T-helper 2 cell (primary cell): Measurements from ENCODE around the gene HOXC10.

Experiments
- DNase-seq, 5 experiments: peaks; one replicate each; pipeline versions ENCODE4 v3.0.0 to v3.0.0-alpha.2; 2012 to 2022

The HOXC10 gene

GRCh38 chr12:53977596-53978445 lies 7.1 kb upstream of the HOXC10 start:
- no peak for DNase-seq

- DNase-seq: no peak
Observed at GRCh38 chr12:53978477-53979356, 6.2 kb upstream of the HOXC10 start.

- DNase-seq: no peak
Observed at GRCh38 chr12:53980104-53980801, 4.7 kb upstream of the HOXC10 start.

GRCh38 chr12:53980802-53981496 lies 4.0 kb upstream of the HOXC10 start:
- no peak for DNase-seq

GRCh38 chr12:53981634-53982565 lies 3.0 kb upstream of the HOXC10 start:
- DNase-seq: no peak

GRCh38 chr12:53982648-53983567 lies 2.0 kb upstream of the HOXC10 start:
- DNase-seq: no peak

- DNase-seq: no peak
Observed at GRCh38 chr12:53983568-53983949, 1.4 kb upstream of the HOXC10 start.

GRCh38 chr12:53983950-53984572 lies 885 bp upstream of the HOXC10 start:
- no peak for DNase-seq

- no peak for DNase-seq
Observed at GRCh38 chr12:53985692-53985993, 697 bp downstream of the HOXC10 start.

- DNase-seq: peak in 1 of 5 experiments; percentile 48
Observed at GRCh38 chr12:53985994-53986685, 1.2 kb downstream of the HOXC10 start.

- DNase-seq: no peak
Observed at GRCh38 chr12:53986686-53987483, 1.9 kb downstream of the HOXC10 start.

GRCh38 chr12:53987787-53988230 lies 2.9 kb downstream of the HOXC10 start:
- no peak for DNase-seq

- DNase-seq: no peak
Observed at GRCh38 chr12:53988541-53989226, 3.7 kb downstream of the HOXC10 start.

GRCh38 chr12:53989227-53990113 lies 4.5 kb downstream of the HOXC10 start:
- peak in 2 of 5 experiments; percentile 22 to 63 for DNase-seq

GRCh38 chr12:53990311-53991076 lies 5.5 kb downstream of the HOXC10 start:
- DNase-seq: no peak

- DNase-seq: no peak
Observed at GRCh38 chr12:53991077-53991460, 6.1 kb downstream of the HOXC10 start.
